ENCODE results near the gene NOP14. TPM values are rescaled to one million over a fixed set of nuclear protein-coding genes. Genes with fewer than 3 reads are reported as not detected.

The NOP14 gene
- total and polyA plus RNA-seq, 2 donors (not counting 1 experiment from before 2014, with no cell fraction given): 9.1 to 30.4 TPM

GRCh38 chr4:2934077-2934812 is 29.0 kb downstream of the NOP14 start:
- Histone ChIP-seq H2AFZ (ENCODE audit: insufficient read depth, low read depth, low read length, poor library complexity, severe bottlenecking) (peak overlapping the region; percentile 92), H3K27ac (ENCODE audit: low read length in 2 of 2) (peak overlapping the region; percentile 86 to 92), H3K27me3 (replicated peaks in 1 of 4; ENCODE audit: control extremely low read depth in 1 of 4, control insufficient read depth in 3 of 4, insufficient read depth in 4 of 4, low read length in 3 of 4) (no peaks in the 10 kb centered on the region), H3K4me2 (replicated peaks; ENCODE audit: low read depth, low read length, poor library complexity, severe bottlenecking) (peak overlapping the region; percentile 99), H3K9ac (ENCODE audit: low read length) (peak overlapping the region; percentile 95), H3K4me1 (ENCODE audit: control insufficient read depth in 2 of 2, insufficient read depth in 2 of 2, low read length in 2 of 2) (peaks cover 39 to 63% of the 10 kb centered on the region in 2 donors), H3K36me3 (replicated peaks in 1 of 2; ENCODE audit: control extremely low read depth in 1 of 2, control insufficient read depth in 1 of 2, extremely low read depth in 1 of 2, insufficient read depth in 2 of 2, low read length in 1 of 2) (peaks cover 0 to 41% of the 10 kb centered on the region in 2 experiments), H4K20me1 (ENCODE audit: control insufficient read depth, insufficient read depth, low read length, poor library complexity, severe bottlenecking) (peaks cover 43% of the 10 kb centered on the region), H3K9me3 (ENCODE audit: control extremely low read depth in 1 of 3, control insufficient read depth in 2 of 3, insufficient read depth in 1 of 3, low read length in 2 of 3) (no peaks in the 10 kb centered on the region), H3K4me3 (ENCODE audit: control extremely low read depth in 1 of 5, extremely low read depth in 1 of 5, insufficient read depth in 1 of 5, low read depth in 2 of 5, low read length in 4 of 5) (peak overlapping the region in 4 of 5 experiments; percentile 78 to 96 (median 83)), H3K79me2 (ENCODE audit: control insufficient read depth, insufficient read depth, low read length) (peaks cover 21% of the 10 kb centered on the region)
- WGBS (ENCODE audit: insufficient coverage): under 1% methylated on average over 45 of the region's 93 CpGs
- no peaks in the 10 kb centered on the region for H3K9me3 Mint-ChIP-seq (ENCODE audit: insufficient read depth)
- ChIA-PET CTCF (interaction anchor here (1.0 to 1.5 kb wide), 3 partner anchors 19 to 170 kb away, joined by 3 to 5 read pairs (median 4); no protein-coding TSS in a partner anchor), POLR2A (no interaction called here)
- TF ChIP-seq CTCF (IDR thresholded peaks at IDR 0.05) (no peak), EZH2 (IDR thresholded peaks at IDR 0.05; ENCODE audit: borderline replicate concordance, insufficient read depth, low read depth, low read length, poor library complexity, severe bottlenecking) (no peak)
- intact Hi-C loops (cut with micrococcal nuclease): loop anchor here (1.0 to 10.0 kb wide), 7 partner anchors 29 to 449 kb away; partner anchors contain the start of genes GRK4, NOP14 and TNIP2
- peak; percentile 68 for DNase-seq
- peak overlapping the region; percentile 87 for H3K27ac Mint-ChIP-seq
- no peaks in the 10 kb centered on the region for H3K27me3 Mint-ChIP-seq
- peak; percentile 7 for ATAC-seq (ENCODE audit: low read depth)
- peak overlapping the region; percentile 93 for H3K4me3 Mint-ChIP-seq
- peaks cover 55% of the 10 kb centered on the region for H3K4me1 Mint-ChIP-seq
